NCI-H1417 treated with DMSO at 0.1 percent for 48 hours (cell line): ENCODE data around the gene XRCC2.
"Not testable (repeated sequence)": the region's sequence is repeated elsewhere in the genome, so short reads cannot be mapped to it uniquely, and the experiment has no call there.

Experiments
- DNase-seq: peaks from one replicate; lab custom pipeline; 2025; lab: John Stamatoyannopoulos, UW

Gene XRCC2

GRCh38 chr7:152664636-152665035 lies 11.3 kb downstream of the XRCC2 start:
- no peak for DNase-seq

- DNase-seq, result no peak
These were observed 12.0 kb downstream of the XRCC2 start for GRCh38 chr7:152663931-152664330.

- no peak for DNase-seq
These were observed 12.7 kb downstream of the XRCC2 start for GRCh38 chr7:152663148-152663740.

- no peak for DNase-seq
These were observed 14.5 kb downstream of the XRCC2 start for GRCh38 chr7:152661479-152661878.

- DNase-seq, result no peak
These were observed 15.9 kb downstream of the XRCC2 start for GRCh38 chr7:152660021-152660420.

GRCh38 chr7:152654971-152655370 lies 21.0 kb downstream of the XRCC2 start:
- no peak for DNase-seq

- DNase-seq, result no peak
These were observed 26.7 kb downstream of the XRCC2 start for GRCh38 chr7:152649220-152649619.

GRCh38 chr7:152647009-152647408 lies 28.9 kb downstream of the XRCC2 start:
- no peak for DNase-seq

- not testable (repeated sequence) for DNase-seq
These were observed 29.4 kb downstream of the XRCC2 start for GRCh38 chr7:152646579-152646978.

GRCh38 chr7:152643979-152644559 lies 31.9 kb downstream of the XRCC2 start:
- no peak for DNase-seq

GRCh38 chr7:152641384-152641783 lies 34.6 kb downstream of the XRCC2 start:
- no peak for DNase-seq

- no peak for DNase-seq
These were observed 35.1 kb downstream of the XRCC2 start for GRCh38 chr7:152640829-152641228.

GRCh38 chr7:152637920-152638580 lies 37.9 kb downstream of the XRCC2 start:
- no peak for DNase-seq

- DNase-seq, result no peak
These were observed 38.8 kb downstream of the XRCC2 start for GRCh38 chr7:152637161-152637560.

- DNase-seq, result no peak
These were observed 39.5 kb downstream of the XRCC2 start for GRCh38 chr7:152636441-152636840.

- no peak for DNase-seq
These were observed 42.4 kb downstream of the XRCC2 start for GRCh38 chr7:152633504-152633903.

- DNase-seq, result no peak
These were observed 42.9 kb downstream of the XRCC2 start for GRCh38 chr7:152633072-152633471.

- not testable (repeated sequence) for DNase-seq
These were observed 47.2 kb downstream of the XRCC2 start for GRCh38 chr7:152628772-152629171.

GRCh38 chr7:152624228-152624627 lies 51.7 kb downstream of the XRCC2 start:
- DNase-seq, result peak; percentile 85

- DNase-seq, result no peak
These were observed 54.5 kb downstream of the XRCC2 start for GRCh38 chr7:152621426-152621825.

GRCh38 chr7:152619027-152619739 lies 56.8 kb downstream of the XRCC2 start:
- DNase-seq, result no peak

- DNase-seq, result no peak
These were observed 57.5 kb downstream of the XRCC2 start for GRCh38 chr7:152618427-152618826.

- no peak for DNase-seq
These were observed 58.9 kb downstream of the XRCC2 start for GRCh38 chr7:152617056-152617455.
